HG03139 (cell line): ENCODE data around the gene FAF1.
"Not testable (repeated sequence)": the region's sequence is repeated elsewhere in the genome, so short reads cannot be mapped to it uniquely, and the experiment has no call there.

ENCODE experiments used
- ATAC-seq: cut with Tn5 transposase; IDR thresholded peaks from one replicate; pipeline ENCODE4 v1.9.1; 2021; ENCODE audit not compliant: unreplicated experiment

Gene FAF1

GRCh38 chr1:50959913-50960844 is at the start of gene FAF1:
FAF1 (minus strand) TSS chr1:50960267; CDS start chr1:50959811, 456 bp downstream.
- ATAC-seq: peak; percentile 81

DNA sequence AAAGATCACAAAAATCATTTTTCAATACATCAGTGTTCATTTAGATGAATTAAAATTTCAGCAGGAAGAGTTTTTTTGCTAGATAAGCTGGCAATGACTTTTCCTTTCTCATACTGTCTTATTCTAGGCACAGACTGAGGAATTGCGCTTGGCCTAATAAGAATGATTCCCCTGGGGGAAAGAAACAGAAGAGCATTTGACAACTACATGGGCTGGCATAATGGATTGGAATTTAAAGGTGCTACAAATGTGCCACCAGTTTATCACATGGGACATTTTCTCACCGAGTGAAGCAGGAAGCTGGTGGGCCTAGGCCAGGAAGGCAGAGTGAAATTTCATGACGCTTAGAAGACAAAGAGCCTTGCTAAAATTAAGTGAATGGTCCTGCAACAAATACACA is 49.3 kb upstream of the FAF1 start:
- ATAC-seq: no peak

DNA sequence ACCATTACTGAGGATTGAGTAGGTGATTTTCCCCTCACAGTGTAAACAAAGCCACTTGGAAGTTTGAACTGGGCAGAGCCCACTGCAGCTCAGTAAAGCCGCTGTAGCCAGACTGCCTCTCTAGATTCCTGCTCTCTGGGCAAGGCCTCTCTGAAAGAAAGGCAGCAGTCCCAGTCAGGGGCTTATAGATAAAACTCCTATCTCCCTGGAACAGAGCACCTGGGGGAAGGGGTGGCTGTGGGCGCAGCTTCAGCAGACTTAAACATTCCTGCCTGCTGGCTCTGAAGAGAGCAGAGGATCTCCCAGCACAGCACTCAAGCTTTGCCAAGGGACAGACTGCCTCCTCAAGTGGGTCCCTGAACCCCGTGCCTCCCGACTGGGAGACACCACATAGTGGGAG is 45.5 kb upstream of the FAF1 start:
- not testable (repeated sequence) for ATAC-seq

GRCh38 chr1:51002516-51002915 is 42.4 kb upstream of the FAF1 start:
- ATAC-seq: no peak

DNA sequence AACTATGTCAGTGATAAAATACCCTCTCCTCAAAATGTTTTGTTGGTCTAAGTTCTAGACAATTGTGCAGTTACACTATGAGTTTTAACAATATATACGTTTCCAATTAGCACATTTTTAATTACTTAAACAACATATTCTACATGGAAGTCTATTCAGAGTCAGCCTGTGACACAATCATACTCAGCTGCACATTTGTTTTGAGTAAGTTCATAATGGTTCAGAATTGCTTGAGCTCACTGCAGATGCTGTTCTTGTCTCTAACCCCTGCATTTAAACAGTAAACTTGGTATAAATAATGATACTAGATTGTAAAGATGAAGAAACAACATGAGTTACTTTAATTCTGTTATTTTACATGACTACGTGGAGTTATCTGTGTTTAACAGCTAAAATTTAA is 40.6 kb upstream of the FAF1 start:
- ATAC-seq: no peak

- ATAC-seq: peak; percentile 79
These were observed 40.1 kb upstream of the FAF1 start for GRCh38 chr1:51000160-51000559.

GRCh38 chr1:50999375-50999774 is 39.3 kb upstream of the FAF1 start:
- not testable (repeated sequence) for ATAC-seq

DNA sequence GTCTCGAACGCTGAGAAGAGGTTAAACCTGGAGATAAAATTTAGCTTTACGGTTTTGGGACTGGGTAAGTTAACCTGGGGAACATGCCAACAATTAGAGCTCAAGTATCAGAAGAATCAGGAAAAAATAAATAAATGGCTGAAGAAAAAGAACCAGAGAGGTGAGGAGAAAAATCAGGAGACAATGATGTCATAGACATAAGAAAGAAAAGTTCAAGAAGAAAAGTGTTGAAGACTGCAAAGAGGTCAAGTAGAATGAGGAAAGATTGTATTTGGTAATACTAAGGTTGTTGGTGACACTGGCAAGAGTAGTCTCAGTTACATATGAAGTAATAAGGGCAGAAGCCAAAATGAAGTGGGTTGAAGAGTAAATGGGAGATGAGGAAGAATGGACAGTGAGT is 36.0 kb upstream of the FAF1 start:
- ATAC-seq: no peak

DNA sequence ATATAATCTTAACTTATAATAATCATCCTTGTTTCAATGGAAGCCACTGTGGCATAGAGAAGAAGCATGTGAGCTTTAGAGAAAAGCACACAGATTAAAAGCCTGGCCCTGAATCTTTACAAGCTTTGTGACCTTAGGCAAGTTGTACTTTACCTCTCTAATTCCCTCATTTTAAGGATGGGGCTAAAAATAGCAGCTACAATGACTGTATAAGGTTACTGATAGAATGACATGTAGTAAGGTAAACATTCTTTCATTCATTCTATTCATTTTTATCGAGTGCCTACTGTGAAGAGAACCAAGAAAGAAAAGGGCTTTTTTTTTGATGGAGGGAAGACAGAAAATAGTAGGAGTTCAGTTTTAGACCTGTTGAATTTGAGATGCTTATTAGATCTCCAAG is 35.6 kb upstream of the FAF1 start:
- ATAC-seq: no peak

DNA sequence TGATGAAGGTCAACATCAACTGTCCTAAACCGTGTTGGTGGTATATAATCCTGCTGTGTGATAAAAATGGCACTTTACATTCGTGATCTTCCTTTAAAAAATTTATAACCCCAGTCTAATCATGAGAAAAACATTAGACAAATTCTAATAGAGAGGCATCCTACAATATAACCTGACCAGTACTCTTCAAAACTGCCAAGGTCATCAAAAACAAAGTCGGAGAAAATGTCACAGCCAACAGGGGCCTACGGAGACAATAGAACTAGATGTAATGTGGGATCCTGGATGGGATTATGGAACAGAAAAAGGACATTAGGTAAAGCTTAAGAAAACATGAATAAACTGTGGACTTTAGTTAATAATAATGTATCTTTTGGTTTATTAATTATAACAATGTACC is 34.9 kb upstream of the FAF1 start:
- no peak for ATAC-seq

DNA sequence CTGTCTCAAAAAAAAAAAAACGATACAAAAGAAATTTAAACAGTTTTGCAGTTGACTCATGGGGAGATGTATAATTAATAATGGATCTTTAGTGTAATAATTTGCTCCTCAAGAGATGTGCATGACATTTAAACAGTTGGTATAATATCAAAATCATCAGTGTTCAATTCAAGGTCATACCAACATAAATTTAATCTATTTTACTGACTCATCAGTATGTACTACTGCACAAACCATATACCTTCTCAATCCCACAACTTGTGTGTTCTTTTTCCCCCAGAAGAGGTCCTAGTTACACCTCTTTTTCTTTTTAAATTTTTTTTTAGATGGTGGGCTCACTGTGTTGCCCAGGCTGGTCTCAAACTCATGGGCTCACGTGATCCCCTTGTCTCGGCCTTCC is 33.6 kb upstream of the FAF1 start:
- ATAC-seq: no peak

- ATAC-seq: no peak
These were observed 32.7 kb upstream of the FAF1 start for GRCh38 chr1:50992532-50993318.

- no peak for ATAC-seq
These were observed 29.6 kb upstream of the FAF1 start for GRCh38 chr1:50989694-50990093.

DNA sequence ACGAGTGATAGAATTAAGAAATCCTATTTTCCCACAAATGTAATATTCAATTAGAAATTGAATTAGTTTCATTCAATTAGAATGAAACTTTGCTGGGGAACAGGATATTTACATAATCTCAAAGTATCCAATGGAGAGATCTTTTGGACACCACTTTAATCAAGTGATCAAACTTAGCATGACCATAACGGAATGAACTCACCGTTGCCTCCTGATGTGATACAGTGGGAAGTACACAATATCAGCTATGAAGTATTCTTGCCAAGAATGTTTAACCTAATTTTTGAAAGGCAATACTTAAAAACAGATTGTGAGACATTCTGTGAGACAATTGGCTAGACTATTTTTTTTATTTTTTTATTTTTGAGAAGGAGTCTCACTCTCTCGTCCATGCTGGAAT is 26.6 kb upstream of the FAF1 start:
- no peak for ATAC-seq

- ATAC-seq: no peak
These were observed 25.0 kb upstream of the FAF1 start for GRCh38 chr1:50985094-50985493.

- ATAC-seq: no peak
These were observed 23.2 kb upstream of the FAF1 start for GRCh38 chr1:50983219-50983802.

GRCh38 chr1:50982611-50983010 is 22.5 kb upstream of the FAF1 start:
- no peak for ATAC-seq

DNA sequence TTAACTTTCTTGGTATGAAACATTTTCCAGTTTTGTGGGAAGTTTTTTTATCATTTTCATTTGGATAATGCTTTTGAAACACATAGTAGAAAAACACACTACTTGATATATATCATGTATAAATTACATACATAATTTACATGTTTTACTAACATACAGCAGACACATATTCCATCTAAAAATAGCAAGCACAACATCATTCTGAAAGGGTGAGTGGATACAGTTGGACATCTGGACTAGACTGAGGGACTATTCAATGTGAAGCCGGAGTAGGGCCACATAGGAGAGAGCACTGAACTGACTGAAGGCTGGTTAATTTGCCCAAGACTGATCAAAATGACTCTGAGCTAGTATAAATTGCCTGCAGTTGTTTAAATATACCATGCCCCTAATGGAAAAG is 21.7 kb upstream of the FAF1 start:
- ATAC-seq: no peak

DNA sequence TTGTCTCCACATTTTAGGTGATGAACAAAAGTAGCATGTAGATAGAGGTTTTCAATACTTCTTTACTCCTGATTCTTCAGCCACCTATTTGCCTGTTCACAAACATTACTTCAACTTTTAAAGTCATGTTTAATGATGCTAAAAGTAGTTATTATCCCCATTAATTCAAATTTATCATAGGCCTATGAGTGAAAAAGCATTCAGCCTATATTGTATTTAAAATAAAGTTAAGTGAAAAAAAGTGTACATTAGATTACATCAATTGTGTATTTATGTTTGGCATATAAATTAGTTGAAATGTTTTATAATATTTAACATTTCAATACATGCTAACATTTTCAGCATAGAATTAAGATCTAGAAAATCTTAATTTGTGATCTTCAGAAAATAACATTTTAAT is 20.4 kb upstream of the FAF1 start:
- ATAC-seq: no peak

DNA sequence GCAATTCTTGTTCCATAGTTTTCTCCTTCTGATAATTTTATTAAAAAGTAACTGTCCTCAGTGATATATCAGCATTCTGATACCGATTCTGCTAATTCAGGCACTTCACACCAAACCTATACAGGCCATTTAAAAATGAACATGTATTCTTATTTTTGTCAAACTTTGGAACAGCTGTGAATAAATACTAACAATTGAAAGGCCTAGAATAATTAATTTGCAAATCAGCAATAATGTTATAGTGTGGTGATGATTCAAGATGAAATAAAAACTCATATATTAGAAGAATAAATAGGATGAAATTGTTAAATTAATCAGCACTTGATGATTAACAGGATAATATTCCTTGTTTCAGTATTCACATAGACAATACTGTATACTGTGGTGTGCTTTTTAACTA is 19.9 kb upstream of the FAF1 start:
- no peak for ATAC-seq

DNA sequence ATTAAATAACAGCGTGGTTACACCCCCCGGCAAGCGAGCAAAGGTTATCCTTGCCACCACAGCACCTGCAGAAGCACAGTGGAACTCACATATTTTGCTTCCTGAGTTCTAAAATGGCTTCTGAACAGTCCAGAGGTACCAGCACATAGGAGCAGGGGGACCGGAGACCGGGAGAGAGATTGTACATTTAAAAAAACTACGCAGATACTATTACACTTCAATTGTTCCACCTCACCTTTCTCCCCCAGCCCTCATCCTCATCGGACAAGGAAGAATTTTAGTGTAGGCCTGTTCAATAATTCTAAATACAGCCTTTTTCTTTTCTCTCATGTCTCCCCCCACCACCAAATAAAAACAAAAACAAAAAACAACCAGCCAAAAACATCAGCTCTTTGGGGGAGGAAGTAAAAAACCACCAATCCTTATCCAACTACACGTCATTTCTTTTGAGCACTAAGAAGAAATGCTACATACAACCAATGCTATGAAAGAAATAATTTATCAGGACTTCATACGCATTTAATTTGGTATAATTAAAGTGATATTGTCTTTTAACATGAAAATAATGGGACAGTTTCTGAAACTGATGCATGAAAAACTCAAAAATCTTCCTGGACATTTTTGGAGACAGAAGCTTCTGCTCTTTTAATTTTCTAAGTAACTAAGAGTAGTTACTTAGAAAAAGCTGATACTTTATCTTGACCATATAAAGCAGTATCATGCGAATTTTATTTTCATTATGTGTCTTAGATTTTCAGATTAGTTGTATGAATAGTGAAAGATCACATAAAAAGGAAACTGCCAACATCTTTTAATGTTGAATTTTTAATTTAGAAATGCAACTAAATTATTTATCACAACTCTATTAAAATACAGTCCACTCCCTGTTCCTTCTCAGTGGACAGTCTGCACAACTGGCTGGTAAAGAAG is 19.1 kb upstream of the FAF1 start:
- no peak for ATAC-seq
